NOMO-1 treated with dmso at 0.1 percent for 144 hours (cell line): Measurements from ENCODE around the gene PRSS8.
"Not testable (repeated sequence)": the region's sequence is repeated elsewhere in the genome, so short reads cannot be mapped to it uniquely, and the experiment has no call there.

Experiments
- DNase-seq: peaks from one replicate; lab custom pipeline; 2025; ENCODE audit not compliant: unreplicated experiment; lab: John Stamatoyannopoulos, UW

PRSS8 gene

DNA sequence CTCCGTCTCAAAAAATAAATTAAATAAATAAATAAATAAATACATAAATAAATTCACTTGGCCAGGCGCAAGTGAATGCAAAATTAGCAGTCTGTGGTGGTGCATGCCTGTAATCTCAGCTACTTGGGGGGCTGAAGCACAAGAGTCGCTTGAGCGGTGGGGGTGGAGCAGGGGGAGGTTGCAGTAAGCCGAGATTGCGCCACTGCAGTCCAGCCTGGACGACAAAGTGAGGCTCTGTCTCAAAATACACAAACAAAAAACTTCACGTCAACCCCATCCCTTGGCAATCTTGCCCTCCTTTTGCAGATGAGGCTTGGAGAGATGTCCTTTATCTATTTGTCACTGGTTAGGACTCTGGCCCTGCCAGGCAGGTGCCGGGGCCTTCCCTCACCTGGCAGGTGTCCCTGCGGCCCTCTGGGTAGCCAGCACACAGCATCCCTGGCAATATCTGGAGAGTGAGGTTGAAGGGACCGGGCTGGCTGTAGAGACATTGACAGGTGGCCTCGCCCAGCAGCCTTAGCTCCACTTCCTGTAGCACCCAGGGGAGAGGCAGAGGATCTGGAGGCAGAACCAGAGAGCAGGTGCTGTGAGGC, 10.0 kb upstream of the PRSS8 start:
- DNase-seq: no peak

- not testable (repeated sequence) for DNase-seq
Measured at GRCh38 chr16:31144418-31144817, 8.9 kb upstream of the PRSS8 start.

GRCh38 chr16:31143694-31144148, 8.2 kb upstream of the PRSS8 start:
- DNase-seq: no peak

DNA sequence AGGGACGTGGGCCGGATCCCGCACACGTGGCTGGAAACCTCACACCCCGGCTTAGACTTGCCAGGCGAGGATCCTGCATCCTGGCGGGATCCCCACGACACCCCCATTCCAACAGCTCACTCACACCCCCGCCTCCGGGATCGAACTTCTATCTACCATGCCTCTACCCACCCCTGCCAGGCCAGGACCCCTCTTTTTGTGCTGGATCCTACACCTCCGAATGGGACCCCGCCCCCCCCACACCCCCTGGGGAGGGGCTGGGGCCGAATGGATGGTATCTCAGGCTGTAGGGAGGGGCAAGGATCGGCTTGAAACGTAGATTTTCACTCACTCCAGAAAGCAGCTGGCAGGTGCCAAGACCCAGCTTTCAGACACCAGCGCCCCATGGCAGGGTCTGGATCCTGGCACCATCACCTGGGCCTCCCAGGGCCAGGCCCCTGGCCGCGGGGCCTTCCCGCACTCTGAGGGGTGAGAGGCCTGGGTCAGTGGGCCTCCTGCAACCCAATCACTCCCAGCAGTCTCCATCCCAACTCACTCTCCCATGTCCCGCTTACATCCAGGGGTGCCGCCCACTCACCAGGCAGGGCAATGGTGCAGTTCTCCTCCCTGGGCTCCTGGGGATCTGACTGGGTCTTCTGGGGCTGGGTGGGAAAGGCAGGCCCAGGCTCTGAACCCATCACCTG, 7.6 kb upstream of the PRSS8 start:
- no peak for DNase-seq

GRCh38 chr16:31142109-31143010, 6.8 kb upstream of the PRSS8 start:
- peak; percentile 99 for DNase-seq

DNA sequence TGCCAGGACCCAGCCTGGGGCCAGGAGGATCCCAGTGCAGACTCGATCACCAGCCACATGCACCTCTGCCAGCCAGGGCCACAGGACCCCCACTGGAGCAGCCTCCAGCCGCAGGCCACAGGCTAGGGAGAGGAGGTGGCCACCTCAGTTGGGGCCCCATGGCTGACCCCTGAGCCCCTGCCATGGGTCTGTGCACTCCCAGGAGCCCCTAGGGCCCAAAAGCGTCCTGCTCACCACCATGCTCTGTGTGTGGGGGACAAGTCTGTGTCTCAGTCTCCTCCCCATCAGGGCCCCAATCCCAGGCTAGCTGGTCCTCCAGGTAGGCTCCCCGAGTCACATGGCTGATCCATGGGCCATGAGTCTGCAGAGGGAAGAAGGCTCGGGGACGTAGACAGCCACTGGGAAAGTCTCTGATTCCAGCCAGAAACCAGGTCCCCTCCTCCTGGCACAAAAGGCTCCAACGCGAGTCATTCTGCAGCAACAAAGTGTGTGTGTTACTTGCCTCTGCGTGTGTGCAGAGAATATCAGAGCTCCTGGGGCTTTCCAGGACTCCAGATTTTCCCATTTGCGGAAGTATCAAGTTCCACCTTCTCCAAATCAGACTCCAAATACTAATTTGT, 6.1 kb upstream of the PRSS8 start:
- no peak for DNase-seq

DNA sequence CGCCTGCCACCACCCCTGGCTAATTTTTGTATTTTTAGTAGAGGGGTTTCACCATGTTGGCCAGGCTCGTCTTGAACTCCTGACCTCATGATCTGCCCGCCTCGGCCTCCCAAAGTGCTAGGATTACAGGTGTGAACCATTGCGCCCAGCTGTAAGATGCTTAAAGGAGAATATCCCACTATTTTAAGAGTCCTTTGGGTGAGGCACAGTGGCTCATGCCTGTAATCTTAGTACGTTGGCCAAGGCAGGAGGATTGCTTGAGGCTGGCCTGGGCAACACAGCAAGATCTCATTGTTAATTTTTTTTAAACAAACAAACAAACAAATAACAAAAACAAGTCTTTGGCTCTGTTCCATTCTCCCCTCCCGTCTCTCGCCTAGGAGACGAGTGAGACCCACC, 5.5 kb upstream of the PRSS8 start:
- not testable (repeated sequence) for DNase-seq

GRCh38 chr16:31138621-31139578, 3.4 kb upstream of the PRSS8 start:
- DNase-seq: no peak

GRCh38 chr16:31136822-31137499, 1.4 kb upstream of the PRSS8 start:
- DNase-seq: not testable (repeated sequence)

DNA sequence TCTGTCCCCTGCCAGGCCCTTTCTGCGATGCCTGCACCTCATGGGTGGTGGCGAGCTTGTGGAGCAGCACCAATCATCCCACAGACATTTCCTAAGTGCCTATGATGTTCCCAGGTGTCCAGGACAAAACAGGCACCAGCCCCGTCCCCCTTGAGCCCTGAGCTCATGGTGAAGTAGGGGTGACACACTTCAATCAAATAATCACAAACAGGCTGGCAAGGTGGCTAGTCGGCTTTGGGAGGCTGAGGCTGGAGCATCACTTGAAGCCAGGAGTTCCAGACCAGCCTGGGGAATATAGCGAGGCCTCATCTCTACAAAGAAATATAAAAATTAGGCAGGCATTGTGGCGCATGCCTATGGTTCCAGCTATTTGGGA, 748 bp upstream of the PRSS8 start:
- no peak for DNase-seq

- no peak for DNase-seq
Measured at GRCh38 chr16:31134625-31135534, 647 bp downstream of the PRSS8 start.

- peak; percentile 57 for DNase-seq
Measured at GRCh38 chr16:31134091-31134571, 1.4 kb downstream of the PRSS8 start.

DNA sequence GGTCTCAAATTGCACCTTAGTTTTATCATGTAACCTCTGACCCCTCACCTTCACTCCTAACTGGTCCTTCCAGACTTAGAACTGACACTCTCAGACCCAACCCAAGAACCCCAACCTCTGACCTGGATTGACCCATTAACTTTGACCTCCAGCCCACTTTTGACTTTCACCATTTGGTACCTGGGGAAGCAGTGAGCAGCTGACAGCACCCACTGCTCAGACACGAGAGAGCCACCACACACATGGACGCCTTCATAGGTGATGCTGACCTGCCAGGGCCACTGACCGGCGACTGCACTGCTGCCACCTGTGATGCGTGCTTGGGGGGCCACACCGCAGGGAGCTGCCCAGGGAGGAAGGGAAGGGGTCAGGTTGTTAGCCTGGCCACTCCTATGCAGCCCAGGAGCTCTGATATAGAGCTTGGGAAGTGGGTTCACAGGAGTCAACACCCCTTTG, 2.5 kb downstream of the PRSS8 start:
- DNase-seq: no peak

- DNase-seq: no peak
Measured at GRCh38 chr16:31132303-31132979, 3.1 kb downstream of the PRSS8 start.

DNA sequence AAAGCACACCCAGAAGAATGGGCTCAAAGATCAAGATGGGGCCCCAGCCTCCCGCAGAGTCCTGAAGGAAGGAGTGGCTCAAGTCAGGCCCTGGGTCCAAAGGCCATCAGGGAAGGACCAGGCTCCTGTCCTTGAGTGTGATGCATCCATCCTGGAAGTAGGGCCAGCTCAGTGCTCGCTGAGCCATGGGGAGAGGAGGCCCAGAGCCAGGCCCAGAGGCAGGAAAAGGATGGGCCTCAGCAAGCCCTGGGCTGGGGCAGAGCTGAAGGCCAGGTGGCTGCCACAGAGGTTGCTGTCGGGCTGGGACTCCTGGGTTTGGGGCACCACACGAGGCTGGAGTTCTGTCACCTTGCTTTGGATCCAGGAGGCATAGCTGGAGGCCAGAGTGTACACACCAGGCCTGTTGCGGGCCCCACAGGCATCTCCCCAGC, 3.7 kb downstream of the PRSS8 start:
- DNase-seq: no peak

GRCh38 chr16:31131416-31131815, 4.1 kb downstream of the PRSS8 start:
- no peak for DNase-seq

GRCh38 chr16:31130899-31131298, 4.6 kb downstream of the PRSS8 start:
- no peak for DNase-seq
